ENCODE data around the gene TRPV3. TPM values are rescaled to one million over a fixed set of nuclear protein-coding genes. Genes with fewer than 3 reads are reported as not detected.

The TRPV3 gene
- 2.1 and 2.3 TPM in 2 replicates for total RNA-seq
- long read RNA-seq, partial matches to known transcripts, result 0 of 1 reads
- long read RNA-seq, other reads (novel, unspliced or antisense), result 1 of 1 reads

- H3K4me3 Mint-ChIP-seq, result no peak within 1 kb of the TSS
- H3K4me1 Mint-ChIP-seq, result no peaks in the 10 kb centered on the region
These were observed at the start of gene TRPV3 for GRCh38 chr17:3557768-3558583. Gene TRPV3 (minus strand): TSS chr17:3557812. CDS start chr17:3554850, 2,962 bp downstream.

DNA sequence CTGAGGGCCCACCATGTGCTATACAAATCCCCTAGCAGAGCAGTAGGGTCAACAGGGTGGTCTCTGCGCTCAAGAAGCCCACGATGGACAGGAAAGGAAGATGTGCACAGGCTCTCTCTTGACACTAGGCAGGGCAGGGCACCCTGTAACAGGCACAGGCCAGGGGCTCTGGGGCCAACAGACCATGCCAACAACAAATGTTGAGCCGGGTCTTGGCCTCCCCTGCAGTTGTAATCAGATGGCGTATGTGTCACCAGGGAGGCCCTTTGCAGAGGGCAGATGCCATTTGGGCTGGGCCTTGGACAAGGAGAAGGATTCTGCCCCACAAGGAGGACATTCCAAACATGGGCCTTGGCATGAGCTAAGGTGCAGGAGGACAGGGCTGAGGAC is 46.3 kb upstream of the TRPV3 start:
- Mint-ChIP-seq H3K4me1 (no peaks in the 10 kb centered on the region), H3K9me3 (no peaks in the 10 kb centered on the region), H3K27me3 (ENCODE audit: low read depth) (no peaks in the 10 kb centered on the region), H3K27ac (ENCODE audit: unreplicated experiment) (no peak overlapping the region), H3K4me3 (no peak overlapping the region), H3K36me3 (ENCODE audit: low read depth) (peaks cover 13% of the 10 kb centered on the region)
- no peak for TF ChIP-seq CTCF (conservative IDR thresholded peaks at IDR 0.05)
- no peak for DNase-seq (ENCODE audit: low read depth, low spot score)

More at GRCh38 chr17:3557768-3558583, at the start of gene TRPV3:
- Mint-ChIP-seq H3K27me3 (ENCODE audit: low read depth) (no peaks in the 10 kb centered on the region), H3K36me3 (ENCODE audit: low read depth) (no peaks in the 10 kb centered on the region), H3K9me3 (no peaks in the 10 kb centered on the region), H3K27ac (ENCODE audit: unreplicated experiment) (peak within 1 kb of the TSS; percentile 27)
- no peak for DNase-seq (ENCODE audit: low read depth, low spot score)
- TF ChIP-seq CTCF (conservative IDR thresholded peaks at IDR 0.05), result no peak

- H3K27ac Mint-ChIP-seq (ENCODE audit: unreplicated experiment), result no peak overlapping the region
- H3K4me1 Mint-ChIP-seq, result no peaks in the 10 kb centered on the region
- TF ChIP-seq CTCF (conservative IDR thresholded peaks at IDR 0.05), result no peak
- DNase-seq (ENCODE audit: low read depth, low spot score), result no peak
- H3K27me3 Mint-ChIP-seq (ENCODE audit: low read depth), result no peaks in the 10 kb centered on the region
- no peaks in the 10 kb centered on the region for H3K9me3 Mint-ChIP-seq
- peaks cover 10% of the 10 kb centered on the region for H3K36me3 Mint-ChIP-seq (ENCODE audit: low read depth)
- H3K4me3 Mint-ChIP-seq, result no peak overlapping the region
These were observed 45.7 kb upstream of the TRPV3 start for GRCh38 chr17:3603119-3603869.

GRCh38 chr17:3602499-3602898 is 44.9 kb upstream of the TRPV3 start:
- H3K27me3 Mint-ChIP-seq (ENCODE audit: low read depth), result no peaks in the 10 kb centered on the region
- H3K4me1 Mint-ChIP-seq, result no peaks in the 10 kb centered on the region
- no peaks in the 10 kb centered on the region for H3K9me3 Mint-ChIP-seq
- peak; percentile 56 for TF ChIP-seq CTCF (conservative IDR thresholded peaks at IDR 0.05)
- no peak for DNase-seq (ENCODE audit: low read depth, low spot score)
- H3K27ac Mint-ChIP-seq (ENCODE audit: unreplicated experiment), result no peak overlapping the region
- H3K36me3 Mint-ChIP-seq (ENCODE audit: low read depth), result peaks cover 8% of the 10 kb centered on the region
- no peak overlapping the region for H3K4me3 Mint-ChIP-seq

DNA sequence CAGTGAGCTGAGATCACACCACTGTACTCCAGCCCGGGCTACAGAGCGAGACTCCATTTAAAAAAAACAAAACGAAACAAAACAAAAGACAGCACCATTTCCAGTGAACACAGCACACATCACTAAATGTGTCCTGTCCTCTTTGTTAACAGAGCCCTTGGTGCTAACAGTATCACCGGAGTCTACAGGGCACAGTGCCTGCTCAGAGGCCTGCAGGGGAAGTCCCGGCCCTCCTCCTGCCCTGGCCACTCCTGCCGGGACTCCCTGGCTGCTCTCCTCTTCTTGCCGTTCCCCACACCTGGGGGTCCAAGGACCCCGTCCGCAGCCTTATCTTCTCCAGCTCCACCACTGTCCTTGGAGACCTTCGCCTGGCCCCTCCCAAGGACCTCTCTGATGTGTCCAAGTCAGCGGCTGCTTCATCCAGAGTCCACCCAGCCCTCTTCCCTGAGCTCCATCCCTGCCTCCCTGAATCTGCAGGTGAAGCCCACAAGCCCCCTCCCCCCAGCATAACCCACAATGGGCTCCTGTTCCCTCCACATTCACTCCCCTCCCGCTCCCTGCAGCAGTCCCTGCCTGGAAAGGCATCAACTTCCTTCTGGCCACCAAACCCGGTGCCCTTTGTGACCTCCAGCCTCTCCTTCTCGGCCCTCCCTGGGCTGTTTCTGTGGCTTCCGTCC is 43.1 kb upstream of the TRPV3 start:
- Mint-ChIP-seq H3K27me3 (ENCODE audit: low read depth) (no peaks in the 10 kb centered on the region), H3K4me1 (no peaks in the 10 kb centered on the region), H3K4me3 (no peak overlapping the region), H3K9me3 (no peaks in the 10 kb centered on the region), H3K36me3 (ENCODE audit: low read depth) (peaks cover 8% of the 10 kb centered on the region), H3K27ac (ENCODE audit: unreplicated experiment) (no peak overlapping the region)
- no peak for DNase-seq (ENCODE audit: low read depth, low spot score)
- no peak for TF ChIP-seq CTCF (conservative IDR thresholded peaks at IDR 0.05)
